Measurements from ENCODE around the gene AFG1L.
"Not testable (repeated sequence)": the region's sequence is repeated elsewhere in the genome, so short reads cannot be mapped to it uniquely, and the experiment has no call there.

AFG1L gene

DNA sequence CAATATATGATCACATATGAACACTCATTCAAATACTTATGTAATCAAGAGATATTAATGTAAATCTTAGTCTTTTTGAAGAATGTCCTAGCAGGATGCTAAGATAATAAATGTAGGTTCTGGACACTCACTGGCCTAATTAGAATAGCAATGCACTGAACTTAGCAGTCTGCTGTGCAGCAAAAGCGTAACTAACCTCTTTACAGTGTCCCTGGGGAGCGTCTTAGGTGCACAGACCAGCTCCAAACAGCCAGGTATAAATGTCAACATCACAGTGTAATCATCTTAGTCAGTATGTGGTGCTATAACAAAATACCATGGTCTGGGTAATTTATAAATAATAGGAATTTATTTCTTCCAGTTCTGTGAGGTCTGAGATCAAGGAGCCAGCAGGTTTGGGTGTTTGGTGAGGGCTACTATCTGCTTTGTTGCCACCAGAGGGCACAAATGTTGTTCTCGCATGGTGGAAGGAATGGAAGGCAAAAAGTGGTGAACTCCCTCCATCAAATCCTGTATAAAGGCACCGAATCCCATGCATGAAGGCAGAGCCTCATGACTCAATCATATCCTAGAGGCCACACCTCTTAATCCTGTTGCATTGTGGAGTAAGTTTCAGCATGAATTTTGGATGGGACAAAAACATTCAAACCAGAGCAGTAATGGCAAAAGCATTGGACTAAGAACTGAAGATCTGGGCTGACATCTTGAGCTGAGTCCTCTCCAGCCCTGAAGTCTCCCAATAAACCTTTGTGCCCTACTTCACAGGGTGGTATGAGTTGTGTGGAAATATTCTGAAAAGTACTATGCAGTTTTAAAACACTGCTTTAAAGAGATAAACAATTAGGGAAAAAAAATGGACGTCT lies 224.1 kb downstream of the AFG1L start:
- no peak for DNase-seq (ENCODE audit: low read depth in 2 of 2)

DNA sequence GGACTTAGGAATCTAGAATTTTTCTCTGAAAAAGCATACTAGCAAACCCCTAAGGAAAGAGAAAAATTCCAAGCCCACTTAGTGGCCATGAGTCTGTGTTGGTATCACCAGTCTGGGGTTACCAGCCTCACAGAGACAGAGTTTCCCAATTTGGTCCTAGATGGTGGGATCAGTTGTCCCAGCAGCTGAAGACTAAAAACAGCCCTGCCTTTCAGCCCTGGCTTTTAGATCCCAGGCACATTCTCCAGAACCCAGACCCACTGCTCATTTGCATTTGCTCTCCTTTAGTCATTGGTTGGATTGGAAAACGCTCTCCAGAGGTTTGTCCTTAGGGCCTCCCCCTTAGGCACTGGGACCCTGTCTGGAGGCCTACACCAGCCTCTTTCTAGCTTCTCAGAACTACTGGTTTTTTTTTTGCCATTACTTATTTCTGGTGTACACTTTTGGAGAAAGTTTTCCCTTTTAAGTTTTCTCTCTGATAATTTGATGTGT lies 226.8 kb downstream of the AFG1L start:
- DNase-seq (ENCODE audit: low read depth in 2 of 2) = no peak

DNA sequence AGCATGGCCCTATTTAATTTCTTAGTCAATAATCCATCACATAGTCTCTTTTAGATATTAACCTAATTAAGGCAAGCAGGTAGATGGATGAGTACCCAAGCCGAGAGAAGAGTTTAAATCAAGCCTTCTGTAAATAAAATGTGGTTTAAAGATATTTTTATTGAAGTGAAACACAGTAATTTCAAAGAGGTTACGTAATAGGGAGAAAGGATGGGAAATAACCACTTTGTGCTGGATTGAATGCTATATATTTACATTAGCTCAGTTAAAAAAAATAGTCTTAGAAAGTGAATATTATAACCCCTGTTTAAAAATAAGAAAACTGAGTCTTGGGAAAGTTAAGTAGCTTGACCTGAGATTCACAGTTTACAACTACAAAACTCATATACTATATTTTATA lies 228.8 kb downstream of the AFG1L start:
- no peak for DNase-seq (ENCODE audit: low read depth in 2 of 2)

DNA sequence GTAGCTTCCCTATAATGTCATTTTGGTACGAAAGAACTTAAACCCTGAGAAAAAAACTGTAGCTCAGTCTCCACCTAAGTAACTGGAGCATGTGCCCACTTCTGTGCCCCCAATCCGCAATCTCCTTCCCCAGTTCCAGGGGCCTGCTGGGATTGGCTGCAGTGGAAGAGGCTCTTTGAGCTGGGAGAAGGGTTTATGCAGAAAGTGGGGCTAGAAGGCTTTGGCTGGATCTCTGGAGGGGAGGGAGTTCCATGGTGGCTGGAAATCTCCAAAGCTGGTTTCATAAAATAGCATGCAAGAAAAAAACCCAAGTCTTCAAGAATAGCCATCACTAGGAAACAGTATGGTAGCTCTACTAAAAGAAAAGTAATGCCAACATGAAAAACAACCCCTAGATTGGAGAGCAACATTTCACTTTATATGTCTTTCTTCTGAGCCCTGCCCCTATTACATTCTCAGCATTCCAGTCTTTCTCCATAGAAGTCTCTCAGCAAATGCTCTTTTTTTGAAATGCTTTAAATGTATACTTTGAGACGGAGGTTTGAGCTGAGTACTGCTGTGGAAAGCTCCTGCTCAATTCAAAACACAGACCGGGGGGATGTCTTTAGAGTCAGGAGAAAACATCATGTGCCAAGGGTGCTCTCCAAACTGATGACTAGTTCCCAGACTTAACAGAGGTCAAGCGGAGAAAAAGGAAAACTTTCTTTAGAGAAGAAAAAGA lies 229.8 kb downstream of the AFG1L start:
- no peak for DNase-seq (ENCODE audit: low read depth in 2 of 2)

DNA sequence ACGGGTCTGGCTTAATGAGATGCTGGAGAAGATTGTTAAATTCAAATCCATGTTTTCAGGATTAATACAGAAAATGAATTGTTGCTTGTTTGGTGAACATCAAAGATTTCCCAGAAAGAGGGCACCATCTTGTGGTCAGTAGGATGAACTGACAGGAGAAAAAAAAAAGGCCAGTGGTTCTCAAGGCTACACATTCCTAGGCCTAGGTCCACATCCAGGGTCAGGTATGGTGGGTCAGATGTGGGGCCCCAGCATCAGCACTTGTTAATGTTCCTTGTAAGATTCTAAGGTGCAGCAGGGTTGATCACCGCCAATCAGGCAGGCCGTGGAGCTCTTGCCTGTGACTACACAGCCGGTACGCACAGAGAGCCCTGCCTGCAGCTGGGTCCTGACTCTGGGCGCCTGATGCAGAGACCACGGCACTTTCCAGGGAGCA lies 231.9 kb downstream of the AFG1L start:
- DNase-seq (ENCODE audit: low read depth in 2 of 2) = no peak

DNA sequence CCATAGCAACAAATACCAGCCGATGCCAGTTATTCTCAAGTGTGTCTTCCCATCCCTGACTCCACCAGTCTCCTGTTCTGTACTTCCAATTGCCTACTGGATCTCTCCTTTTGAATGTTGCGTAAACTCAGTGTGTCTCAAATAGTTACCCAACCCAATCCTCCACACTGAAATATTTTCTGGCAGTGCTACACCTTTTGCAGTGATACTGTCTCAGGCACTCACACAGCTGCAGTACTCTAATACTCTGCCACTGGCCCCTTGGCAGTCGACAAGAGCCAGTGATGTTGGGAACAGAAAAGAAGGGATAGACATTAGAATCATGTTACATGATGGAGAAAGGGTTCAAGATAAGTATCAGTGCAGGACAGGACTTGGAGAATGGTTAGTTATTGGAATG lies 234.0 kb downstream of the AFG1L start:
- DNase-seq (ENCODE audit: low read depth in 2 of 2) = no peak

DNA sequence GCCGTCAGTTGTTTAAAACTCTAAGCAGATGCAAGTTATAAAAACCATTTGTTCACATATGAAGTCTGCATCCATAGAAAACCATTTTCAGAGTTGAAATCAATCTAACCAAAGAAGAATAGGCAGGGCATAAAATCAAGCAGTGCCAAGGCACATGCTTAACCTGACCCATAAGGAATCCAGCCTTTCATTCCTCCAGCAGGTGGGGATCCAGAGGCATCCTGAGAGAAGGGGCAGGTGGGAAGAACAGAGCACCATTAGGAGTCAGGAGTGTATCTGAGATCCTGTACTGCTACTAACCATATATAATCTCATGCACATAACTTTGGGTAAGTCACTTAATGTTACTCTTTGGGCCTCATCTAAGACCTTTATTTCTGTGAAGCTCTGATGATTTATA lies 236.5 kb downstream of the AFG1L start:
- DNase-seq (ENCODE audit: low read depth in 2 of 2) = no peak

DNA sequence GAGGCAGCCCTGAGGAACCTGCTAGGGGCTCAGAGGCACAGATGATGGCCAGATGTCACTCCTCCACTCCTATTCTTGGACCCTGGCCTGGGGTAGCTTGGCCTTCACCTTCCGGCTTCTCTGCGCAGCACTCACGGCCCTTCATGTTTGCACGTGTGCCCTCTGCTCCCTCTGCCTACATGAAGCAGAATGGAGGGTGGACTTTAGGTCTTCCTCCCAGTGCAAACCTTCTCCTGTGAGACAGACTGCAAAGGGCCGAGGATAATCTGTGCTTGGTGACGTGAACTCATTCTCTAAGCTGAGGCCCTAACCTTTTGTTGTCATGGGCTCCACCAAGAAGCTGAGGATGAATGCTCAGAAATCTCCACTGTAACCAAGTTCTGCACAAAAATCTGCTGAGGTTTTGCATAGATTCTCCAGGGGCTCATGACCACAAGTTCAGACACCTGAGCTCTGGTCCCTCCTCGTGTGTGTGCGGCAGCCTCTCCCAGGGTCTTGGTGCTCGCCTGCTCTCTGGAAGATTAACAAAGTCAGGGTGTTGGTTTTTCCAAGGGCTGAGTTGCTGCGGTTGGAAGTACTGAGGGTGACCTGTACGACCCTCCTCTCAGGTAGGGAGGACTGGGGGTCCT lies 240.4 kb downstream of the AFG1L start:
- no peak for DNase-seq (ENCODE audit: low read depth in 2 of 2)

DNA sequence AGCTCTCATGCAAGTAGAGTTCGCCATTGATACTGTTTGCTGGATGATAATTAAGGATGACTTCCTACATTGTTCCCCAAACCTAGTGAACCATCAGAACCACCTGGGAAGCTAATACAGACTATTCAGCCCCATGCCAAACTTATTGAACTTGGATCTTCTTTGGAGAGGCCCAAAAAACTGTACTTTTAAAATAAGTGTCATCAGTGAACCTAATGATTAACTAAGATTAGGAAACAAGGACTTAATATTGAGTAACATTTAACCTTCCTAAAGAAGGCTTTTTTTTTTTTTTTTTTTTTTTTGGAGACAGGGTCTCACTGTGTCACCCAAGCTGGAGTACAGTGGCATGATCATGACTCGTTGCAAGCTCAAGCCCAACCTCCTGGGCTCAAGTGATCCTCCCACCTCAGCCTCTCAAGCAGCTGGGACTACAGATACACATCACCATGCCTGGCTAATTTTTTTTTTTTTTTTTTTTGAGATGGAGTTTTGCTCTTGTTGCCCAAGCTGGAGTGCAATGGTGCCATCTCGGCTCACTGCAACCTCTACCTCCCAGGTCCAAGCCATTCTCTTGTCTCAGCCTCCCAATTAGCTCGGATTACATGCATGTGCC lies 241.2 kb downstream of the AFG1L start:
- not testable (repeated sequence) for DNase-seq (ENCODE audit: low read depth in 2 of 2)

DNA sequence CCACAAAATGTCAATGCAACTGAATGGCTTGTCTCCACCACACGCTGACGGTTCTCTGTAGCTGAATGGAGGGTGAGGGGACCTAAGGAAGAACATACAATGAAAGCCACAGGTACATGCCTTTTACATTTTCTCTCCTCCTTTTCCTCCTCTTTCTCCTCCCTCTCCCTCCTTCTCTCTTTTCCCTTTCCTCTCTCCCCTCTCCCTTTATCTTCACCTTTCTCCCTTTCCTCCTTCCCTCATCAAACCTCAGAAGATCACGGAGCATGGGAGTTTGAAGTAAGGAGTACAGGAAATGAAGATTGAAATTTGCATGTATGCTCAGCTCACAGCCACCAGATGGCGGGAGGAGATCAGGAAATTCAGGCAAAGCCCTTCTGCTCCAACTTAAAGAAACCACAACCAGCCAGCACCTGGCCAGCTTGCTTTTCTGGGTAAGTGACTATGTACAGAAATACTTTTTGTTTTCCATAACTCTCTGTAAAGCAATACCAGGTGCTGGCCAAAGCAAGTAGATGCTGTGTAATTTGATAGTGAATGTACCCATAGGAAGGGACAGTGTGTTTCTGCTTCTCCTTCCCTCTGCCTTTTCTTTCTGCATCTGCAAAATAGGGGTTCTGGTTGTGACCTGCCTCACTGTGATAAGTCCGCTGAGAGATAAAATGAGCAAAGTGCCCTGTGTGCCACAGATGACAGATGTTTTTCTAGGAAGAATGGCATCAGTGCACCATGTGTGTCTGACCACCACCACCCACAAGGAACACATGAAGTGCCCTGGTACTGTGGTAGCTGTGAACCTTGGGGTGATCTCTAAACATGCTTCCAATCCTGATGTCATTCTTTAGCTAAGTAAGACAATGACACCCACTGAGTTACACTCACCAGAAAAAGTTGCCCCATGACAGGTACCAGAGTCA lies 247.2 kb downstream of the AFG1L start:
- peak; percentile 31 to 51 for DNase-seq (ENCODE audit: low read depth in 2 of 2)

DNA sequence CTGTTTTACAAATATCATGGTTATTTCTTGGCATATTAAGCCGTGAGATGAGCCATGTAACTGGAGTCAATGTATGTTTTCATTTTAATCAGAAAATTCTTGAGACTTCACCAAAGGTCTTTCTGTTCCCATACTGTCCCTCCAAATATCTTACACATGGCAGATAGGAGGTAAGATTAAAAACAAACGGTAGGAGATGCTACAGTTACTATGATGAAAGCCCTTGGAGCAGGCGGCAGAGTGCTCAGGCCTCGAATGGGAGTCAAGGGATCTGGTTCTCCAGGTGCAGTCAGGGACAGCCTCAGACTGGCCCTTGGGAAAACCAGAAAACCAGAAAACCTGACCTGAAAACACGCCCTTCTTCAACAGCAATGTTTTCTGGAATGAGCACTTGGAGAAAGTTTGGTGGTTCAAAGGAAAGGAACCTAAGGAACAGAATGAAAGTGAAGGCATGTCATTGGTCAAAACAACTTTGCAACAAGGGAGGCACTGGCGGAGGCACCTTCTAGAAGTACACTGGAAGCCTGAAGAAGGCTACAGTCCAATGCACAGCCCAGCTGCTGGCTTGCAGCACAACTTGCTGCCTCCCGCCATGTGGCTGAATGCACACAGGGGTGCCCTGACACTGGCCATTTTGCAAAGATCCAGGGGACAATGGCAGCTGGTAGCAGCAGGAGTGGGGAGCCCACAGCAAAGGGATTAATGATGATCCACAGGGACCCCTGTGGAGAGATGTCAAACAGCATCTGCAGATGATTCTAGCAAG lies 248.5 kb downstream of the AFG1L start:
- DNase-seq (ENCODE audit: low read depth in 2 of 2) = no peak

DNA sequence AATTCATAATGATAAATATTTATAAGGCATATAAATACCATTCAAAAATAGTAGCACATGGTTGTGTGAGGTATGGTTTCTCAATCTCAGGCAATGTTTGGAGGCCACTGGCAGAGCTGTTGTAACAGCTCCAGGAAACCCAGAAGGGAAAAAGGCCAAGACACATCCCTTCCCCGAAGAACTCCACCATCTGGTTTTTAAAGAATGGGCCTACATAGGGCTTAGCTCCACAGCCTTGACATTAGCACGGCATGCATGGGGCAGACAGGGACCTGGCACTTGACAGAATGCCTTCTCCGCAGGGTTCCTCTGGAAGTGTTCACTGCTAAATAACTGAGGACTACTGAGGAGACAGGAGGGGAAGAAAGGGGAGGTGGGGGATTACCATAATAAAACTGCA lies 249.8 kb downstream of the AFG1L start:
- no peak for DNase-seq (ENCODE audit: low read depth in 2 of 2)

DNA sequence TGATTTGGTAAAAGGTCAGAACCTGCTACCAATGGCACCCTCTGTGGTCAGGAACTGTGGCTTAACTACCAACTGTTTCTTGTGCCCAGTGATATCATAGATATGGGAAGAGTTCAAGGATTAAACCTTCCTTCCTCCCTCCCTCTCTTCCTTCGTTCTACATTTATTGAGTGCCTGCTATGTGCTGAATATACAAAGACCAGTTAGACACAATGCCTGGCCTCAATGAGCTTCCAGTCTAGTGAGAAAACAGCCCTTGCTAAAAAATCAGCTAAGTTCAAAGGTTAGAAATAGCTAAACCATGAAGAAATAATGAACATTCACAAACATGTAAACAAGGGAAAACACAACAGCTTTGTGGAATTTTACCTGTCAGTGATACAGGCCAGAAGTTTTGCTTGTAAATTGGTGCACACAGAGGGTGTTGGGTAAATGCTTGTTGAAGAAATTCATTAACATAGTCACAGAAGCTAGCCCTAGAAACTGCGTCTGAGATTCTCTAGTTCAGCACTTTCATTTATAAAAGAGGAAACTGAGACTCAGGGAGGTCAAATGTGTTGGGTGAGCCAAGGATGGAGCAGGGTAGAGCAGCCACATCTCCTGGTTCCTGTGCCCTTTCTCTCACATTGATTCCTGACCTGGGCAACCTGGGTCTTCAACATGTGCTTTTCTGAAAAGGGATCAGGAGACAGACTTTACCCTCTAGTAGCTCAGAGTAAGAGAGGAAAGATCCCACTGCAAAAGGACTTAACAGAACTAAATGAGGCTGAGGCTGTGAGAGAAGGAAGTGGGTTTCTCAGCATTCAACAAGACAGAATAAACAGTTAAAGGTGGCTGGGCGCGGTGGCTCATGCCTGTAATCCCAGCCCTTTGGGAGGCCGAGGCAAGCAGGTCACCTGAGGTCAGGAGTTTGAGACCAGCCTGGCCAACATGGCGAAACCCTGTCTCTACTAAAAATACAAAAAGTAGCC lies 251.5 kb downstream of the AFG1L start:
- no peak for DNase-seq (ENCODE audit: low read depth in 2 of 2)

DNA sequence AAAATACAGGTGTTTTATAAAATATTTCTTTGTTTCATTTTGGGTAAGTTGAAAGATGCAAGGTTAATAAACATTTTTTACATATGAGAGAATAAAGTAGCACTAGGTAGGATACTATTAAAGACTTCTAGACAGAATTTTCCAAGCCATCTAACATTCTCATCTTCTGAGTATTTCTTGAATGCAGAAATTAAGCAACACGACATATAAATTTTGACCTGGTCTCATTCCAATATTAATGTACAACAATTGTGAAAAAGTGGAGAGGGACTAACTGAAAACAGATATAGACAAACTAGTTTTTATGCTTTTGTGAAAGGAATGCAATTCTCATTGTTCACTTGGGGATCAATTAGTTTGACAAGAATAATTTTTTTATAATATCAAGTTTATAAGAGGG lies 254.4 kb downstream of the AFG1L start:
- no peak for DNase-seq (ENCODE audit: low read depth in 2 of 2)

DNA sequence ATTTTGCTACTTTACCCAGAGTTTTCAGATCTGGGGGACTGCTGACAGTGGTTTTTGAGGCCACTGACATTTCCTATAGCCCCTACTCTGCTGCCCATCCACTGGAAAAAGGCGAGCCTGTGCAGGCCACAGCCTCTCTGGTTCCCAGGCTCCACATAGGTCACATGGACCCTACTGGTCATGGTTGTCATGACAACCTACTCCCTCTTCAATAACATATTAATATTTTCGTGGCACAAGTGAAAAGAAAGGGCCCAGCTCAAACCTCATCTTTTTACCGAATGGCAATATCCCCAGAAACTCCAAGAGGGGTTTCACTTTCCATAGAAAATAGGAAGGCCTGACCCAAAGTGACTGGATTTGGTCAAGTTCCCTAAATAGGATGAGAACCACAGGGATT lies 254.9 kb downstream of the AFG1L start:
- no peak for DNase-seq (ENCODE audit: low read depth in 2 of 2)

DNA sequence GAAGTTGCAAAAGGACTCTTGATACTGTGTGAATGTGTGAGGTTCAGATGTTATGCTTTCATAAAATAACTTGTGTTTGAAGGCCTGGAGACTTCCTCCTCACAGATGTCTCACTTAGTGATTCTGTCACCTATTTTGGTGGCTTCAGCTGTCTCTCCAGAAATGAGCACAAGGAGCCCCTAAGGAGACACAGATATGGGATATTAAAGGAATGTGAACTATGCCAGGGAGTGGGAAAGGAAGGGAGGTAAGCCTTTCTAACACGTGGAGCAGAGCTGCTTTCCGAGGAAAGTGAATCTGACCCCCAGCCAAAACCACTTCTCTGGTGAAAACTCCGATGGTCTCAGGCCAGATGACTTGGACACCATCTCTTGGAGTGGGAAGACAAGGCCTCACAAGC lies 255.4 kb downstream of the AFG1L start:
- DNase-seq (ENCODE audit: low read depth in 2 of 2) = no peak

DNA sequence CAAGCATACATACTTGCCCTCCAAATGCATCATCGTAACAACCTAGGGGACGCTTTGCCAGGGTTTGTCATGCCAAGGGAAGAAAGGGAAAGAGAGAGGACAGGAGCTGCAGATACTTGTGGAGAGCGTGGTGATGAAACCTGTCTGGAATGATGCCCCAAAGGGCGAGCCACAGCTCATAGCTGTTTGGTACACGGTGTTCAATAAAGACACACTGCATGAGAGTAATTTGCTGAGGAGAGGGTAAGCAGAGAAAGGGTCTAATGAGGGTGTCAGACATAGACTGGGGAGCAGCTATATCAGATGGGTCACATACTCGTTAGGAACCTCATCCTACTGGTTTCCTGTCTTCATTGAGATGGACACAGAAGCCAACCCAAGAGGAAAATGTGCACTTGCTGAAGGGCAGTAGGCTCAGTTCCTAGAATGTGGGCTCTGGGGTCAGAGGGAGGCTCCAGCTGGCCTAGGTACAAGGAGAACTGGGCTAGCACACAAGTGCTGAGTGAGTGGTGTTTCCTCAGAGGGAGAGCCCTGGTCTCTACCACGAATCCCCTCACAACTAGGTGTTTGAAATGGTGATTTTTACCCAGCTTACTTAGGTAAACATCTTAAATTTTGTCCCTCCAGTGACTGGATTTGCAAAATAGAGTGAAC lies 260.7 kb downstream of the AFG1L start:
- no peak for DNase-seq (ENCODE audit: low read depth in 2 of 2)

DNA sequence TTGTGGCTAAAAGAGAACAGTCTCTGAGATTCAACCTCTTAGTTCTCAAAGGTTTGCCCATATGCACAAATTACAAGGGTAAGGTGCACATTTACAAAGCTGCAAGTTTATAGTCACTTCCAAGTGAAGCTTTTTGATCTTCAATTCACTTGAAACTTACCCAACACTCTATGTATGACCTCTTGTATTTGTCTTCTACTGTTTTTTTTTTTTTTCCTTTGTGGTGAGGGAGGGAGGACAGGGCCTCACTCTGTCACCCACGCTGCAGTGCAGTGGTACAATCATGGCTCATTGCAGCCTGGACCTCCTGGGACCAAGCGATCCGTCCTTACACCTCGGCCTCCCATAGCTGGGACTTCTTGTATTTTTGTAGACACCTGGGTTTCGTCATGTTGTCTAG lies 261.4 kb downstream of the AFG1L start:
- no peak for DNase-seq (ENCODE audit: low read depth in 2 of 2)
